IMR-90 (cell line): ENCODE results near the gene MINAR1. TPM values are rescaled to one million over a fixed set of nuclear protein-coding genes. Genes with fewer than 3 reads are reported as not detected.

Experiments
- ATAC-seq: fragments of 200-7000 bp; cut with Tn5 transposase; 2 replicates; pipeline ENCODE4 v1.9.1; 2020; ENCODE audit warnings: low read depth, mild to moderate bottlenecking, moderate library complexity
- BruUV-seq: library from RNA; stranded (reverse); fragments of 400-500 nt; replicated peaks from 2 replicates; lab custom pipeline; 2021; lab: Mats Ljungman, UMichigan
- CTCF ChIA-PET: fragments of 300-600 bp; formaldehyde crosslinking; extraction: SDS; loops from one replicate; lab custom pipeline; 2021; ENCODE audit warnings: antibody characterized with exemption; lab: Yijun Ruan, JAX
- POLR2A ChIA-PET: fragments of 300-600 bp; sonication (Branson Sonifier 250); formaldehyde crosslinking; loops from one replicate; lab custom pipeline; 2022; ENCODE audit warnings: antibody characterized with exemption; ENCODE audit not compliant: unreplicated experiment; lab: Charles Lee
- DNase-seq: peaks from one replicate; pipeline ENCODE4 v3.0.0; 2013
- H2AFZ ChIP-seq: replicated peaks from 2 replicates; pipeline ENCODE3; 2013; ENCODE audit warnings: low read length, mild to moderate bottlenecking; ENCODE audit not compliant: poor library complexity
- H2AK5ac ChIP-seq: 2 replicates; pipeline ENCODE4 v1.6.1; 2013; ENCODE audit warnings: low read depth, low read length, inconsistent platforms
- H2AK9ac ChIP-seq: replicated peaks from 2 replicates; pipeline ENCODE3; 2013; ENCODE audit warnings: mild to moderate bottlenecking, low read depth, low read length, moderate library complexity; ENCODE audit not compliant: poor library complexity
- H2BK120ac ChIP-seq: 2 replicates; pipeline ENCODE4 v1.6.1; 2013; ENCODE audit warnings: low read depth, low read length, inconsistent platforms
- H2BK15ac ChIP-seq: 3 replicates; pipeline ENCODE4 v1.6.1; 2013; ENCODE audit warnings: low read depth, low read length, inconsistent platforms
- H2BK20ac ChIP-seq: 2 replicates; pipeline ENCODE4 v1.6.1; 2013; ENCODE audit warnings: low read depth, mild to moderate bottlenecking, inconsistent platforms, low read length, moderate library complexity
- H2BK5ac ChIP-seq: 2 replicates; pipeline ENCODE4 v1.6.1; 2013; ENCODE audit warnings: mild to moderate bottlenecking, low read depth, low read length, inconsistent platforms; ENCODE audit not compliant: poor library complexity, severe bottlenecking
- H3K14ac ChIP-seq: replicated peaks from 2 replicates; pipeline ENCODE4 v1.6.1; 2013; ENCODE audit warnings: low read depth, low read length, inconsistent platforms
- H3K18ac ChIP-seq: 2 replicates; pipeline ENCODE4 v1.6.1; 2013; ENCODE audit warnings: low read depth, low read length, control low read depth
- H3K23ac ChIP-seq: 2 replicates; pipeline ENCODE4 v1.6.1; 2013; ENCODE audit warnings: low read depth, low read length, inconsistent platforms
- H3K27ac ChIP-seq: 2 replicates; pipeline ENCODE4 v1.5.1; 2013; ENCODE audit warnings: mild to moderate bottlenecking, control low read depth, low read length; ENCODE audit not compliant: insufficient read depth
- H3K27me3 ChIP-seq: 2 replicates; pipeline ENCODE4 v1.6.1; 2013; ENCODE audit warnings: low read length; ENCODE audit not compliant: control insufficient read depth, insufficient read depth
- H3K36me3 ChIP-seq: 2 replicates; pipeline ENCODE4 v1.6.1; 2013; ENCODE audit warnings: low read length, mixed read lengths; ENCODE audit not compliant: control insufficient read depth, insufficient read depth
- H3K4ac ChIP-seq: 2 replicates; pipeline ENCODE4 v1.6.1; 2013; ENCODE audit warnings: low read depth, low read length, inconsistent platforms
- H3K4me1 ChIP-seq: 2 replicates; pipeline ENCODE4 v1.6.1; 2013; ENCODE audit warnings: low read length, mixed read lengths; ENCODE audit not compliant: control insufficient read depth, insufficient read depth
- H3K4me2 ChIP-seq: 2 replicates; pipeline ENCODE4 v1.6.1; 2013; ENCODE audit warnings: low read depth, mild to moderate bottlenecking, control low read depth, low read length, moderate library complexity
- H3K4me3 ChIP-seq: 2 replicates; pipeline ENCODE4 v1.5.1; 2013; ENCODE audit warnings: low read depth, mild to moderate bottlenecking, control low read depth, low read length, moderate library complexity; ENCODE audit not compliant: insufficient read depth
- H3K56ac ChIP-seq: 2 replicates; pipeline ENCODE4 v1.6.1; 2013; ENCODE audit warnings: low read length, inconsistent platforms; ENCODE audit not compliant: insufficient read depth; ENCODE audit errors: extremely low read depth
- H3K79me1 ChIP-seq, 2 experiments: 2 replicates each; pipeline ENCODE4 v1.6.1; 2013; ENCODE audit warnings: low read length in 2 of 2, inconsistent platforms in 1 of 2, low read depth in 1 of 2
- H3K9ac ChIP-seq: 2 replicates; pipeline ENCODE4 v1.6.1; 2013; ENCODE audit warnings: low read depth, low read length, control low read depth
- H3K9me1 ChIP-seq: 2 replicates; pipeline ENCODE4 v1.6.1; 2013; ENCODE audit warnings: low read length, inconsistent platforms; ENCODE audit not compliant: insufficient read depth
- H3K9me3 ChIP-seq: 2 replicates; pipeline ENCODE4 v1.6.1; 2013; ENCODE audit warnings: low read length; ENCODE audit not compliant: control insufficient read depth, insufficient read depth
- H4K20me1 ChIP-seq: 2 replicates; pipeline ENCODE4 v1.6.1; 2013; ENCODE audit warnings: low read length, inconsistent platforms; ENCODE audit not compliant: insufficient read depth
- H4K5ac ChIP-seq: 2 replicates; pipeline ENCODE4 v1.6.1; 2013; ENCODE audit warnings: mild to moderate bottlenecking, low read depth, low read length, control low read depth
- H4K8ac ChIP-seq, 2 experiments: 2 replicates each; pipeline ENCODE4 v1.6.1; 2013; ENCODE audit warnings: low read depth in 2 of 2, low read length in 2 of 2, control low read depth in 1 of 2, inconsistent platforms in 1 of 2
- H4K91ac ChIP-seq: 2 replicates; pipeline ENCODE4 v1.6.1; 2013; ENCODE audit warnings: low read depth, low read length, inconsistent platforms; ENCODE audit not compliant: insufficient read depth
- CEBPB ChIP-seq: IDR thresholded peaks from 2 replicates; pipeline ENCODE4 v1.6.1; 2012; ENCODE audit warnings: low read depth, low read length, improper control_type of control experiment
- MXI1 ChIP-seq: IDR thresholded peaks from 2 replicates; pipeline ENCODE4 v1.6.1; 2012; ENCODE audit warnings: low read depth, mild to moderate bottlenecking, low read length, moderate library complexity, borderline replicate concordance
- POLR2A ChIP-seq: IDR thresholded peaks from 2 replicates; pipeline ENCODE4 v1.6.1; 2012; ENCODE audit warnings: mild to moderate bottlenecking, low read depth, low read length
- RFX5 ChIP-seq: IDR thresholded peaks from 2 replicates; pipeline ENCODE4 v1.8.0; 2012; ENCODE audit warnings: low read depth, mild to moderate bottlenecking, low read length, moderate library complexity
- WGBS, 2 experiments: methylation state at CpG; one replicate each; pipeline versions ENCODE4 v1.1.5 to v1.1.7; 2013; ENCODE audit warnings: missing lambda C conversion rate in 2 of 2; ENCODE audit not compliant: insufficient read length in 1 of 2; ENCODE audit errors: extremely low coverage in 2 of 2; 5-methylcytosine and 5-hydroxymethylcytosine counted together
- dilution Hi-C: fragments of 300-500 bp; cut with HindIII; formaldehyde crosslinking; loops from one replicate; pipeline ENCODE4 v1.14.3; 2018; ENCODE audit warnings: low sequenced_read_pairs; ENCODE audit not compliant: unreplicated experiment
- in situ Hi-C: fragments of 300-500 bp; cut with MboI; formaldehyde crosslinking; loops from 3 replicates; pipeline ENCODE4 v1.14.3; 2019; ENCODE audit warnings: low sequenced_read_pairs, inconsistent platforms, mixed read lengths
- intact Hi-C: fragments of 100-400 bp; cut with micrococcal nuclease; formaldehyde crosslinking; loops from 2 replicates; pipeline ENCODE4 v1.10.0; 2022
- polyA plus RNA-seq, 3 experiments: library from polyadenylated mRNA; depleted of rRNA; stranded (reverse); fragments of >200 nt; gene quantifications; 2 replicates each; pipeline ENCODE4 v1.2.3, GENCODE V29; 2012; ENCODE audit warnings: low replicate concordance in 1 of 3
- total RNA-seq: library from RNA; depleted of rRNA; stranded (reverse); fragments of >200 nt; gene quantifications from 2 replicates; pipeline ENCODE4 v1.2.3, GENCODE V29; 2012

Gene MINAR1
- total and polyA plus RNA-seq, 2 of the 4 experiments (the other 2 are of a cell fraction), result 0.65 to 1.6 TPM

- no peak overlapping the region for H3K4me2 ChIP-seq
- 0 out of 2 replicates have a peak, but pooled peaks have one; percentile 37 for ATAC-seq
- peak; percentile 56 for DNase-seq
Observed at GRCh38 chr15:79475306-79475705, 43.2 kb downstream of the MINAR1 start.

More at GRCh38 chr15:79475306-79475705, 43.2 kb downstream of the MINAR1 start:
- Histone ChIP-seq H4K5ac (no peak overlapping the region), H3K27me3 (peaks cover 3% of the 10 kb centered on the region), H3K79me1 (no peaks in the 10 kb centered on the region), H2AFZ (no peak overlapping the region), H2BK15ac (no peak overlapping the region), H2AK5ac (no peak overlapping the region), H4K91ac (no peak overlapping the region), H3K18ac (no peak overlapping the region), H3K4me1 (peaks cover 2% of the 10 kb centered on the region; the same call in 1 of the 2 replicates), H2BK20ac (no peak overlapping the region), H4K8ac (no peak overlapping the region), H3K4ac (no peak overlapping the region), H3K27ac (no peak overlapping the region), H4K20me1 (no peaks in the 10 kb centered on the region), H3K56ac (no peak overlapping the region), H3K23ac (no peak overlapping the region), H3K9me1 (no peaks in the 10 kb centered on the region), H3K9me3 (no peaks in the 10 kb centered on the region), H3K36me3 (no peaks in the 10 kb centered on the region), H3K4me3 (no peak overlapping the region), H3K14ac (no peak overlapping the region), H3K9ac (no peak overlapping the region), H2AK9ac (no peak overlapping the region), H2BK5ac (no peak overlapping the region), H2BK120ac (no peak overlapping the region)
- intact Hi-C loops (no loop called here), in situ Hi-C loops (no loop called here), dilution Hi-C loops (no loop called here)
- BruUV-seq, result no TSS peak
- TF ChIP-seq POLR2A (no peak), MXI1 (no peak), RFX5 (no peak), CEBPB (peak; percentile 34; the same call in 1 of the 2 replicates)
- no CpG with 5 or more reads among the region's 3 CpGs for WGBS, 2 experiments
- ChIA-PET CTCF (no interaction called here), POLR2A (no interaction called here)
